ENCODE measurements around the gene CEP72.
"Not testable (repeated sequence)": the region's sequence is repeated elsewhere in the genome, so short reads cannot be mapped to it uniquely, and the experiment has no call there.

The CEP72 gene

GRCh38 chr5:604391-604831 lies 7.7 kb upstream of the CEP72 start:
- TF ChIP-seq CTCF (IDR thresholded peaks at IDR 0.05; ENCODE audit: low read length): no peak
- no peak for TF ChIP-seq EZH2 (IDR thresholded peaks at IDR 0.05; ENCODE audit: borderline replicate concordance, low read length)
- H3K4me2 ChIP-seq (ENCODE audit: low read length): no peak overlapping the region
- no peak overlapping the region for H3K27ac ChIP-seq (ENCODE audit: low read depth, low read length, poor library complexity, severe bottlenecking)
- H3K9me3 ChIP-seq (ENCODE audit: low read length): no peaks in the 10 kb centered on the region
- H3K36me3 ChIP-seq (ENCODE audit: insufficient read depth, low read length): no peaks in the 10 kb centered on the region
- H3K79me2 ChIP-seq (ENCODE audit: insufficient read depth, low read length): no peaks in the 10 kb centered on the region
- no peaks in the 10 kb centered on the region for H3K9me2 ChIP-seq (ENCODE audit: low read depth, low read length)
- peaks cover 9% of the 10 kb centered on the region for H3K4me1 ChIP-seq (ENCODE audit: insufficient read depth, low read length, severe bottlenecking)
- H3K9ac ChIP-seq (ENCODE audit: low read length): no peak overlapping the region
- no peak overlapping the region for H3K4me3 ChIP-seq (ENCODE audit: low read depth, low read length, poor library complexity, severe bottlenecking)
- H3K27me3 ChIP-seq (ENCODE audit: insufficient read depth, low read length): peaks cover 3% of the 10 kb centered on the region; the same call in 1 of the 2 replicates
- H2AFZ ChIP-seq (ENCODE audit: low read length): no peak overlapping the region
- no peaks in the 10 kb centered on the region for H3F3A ChIP-seq (ENCODE audit: insufficient read depth, low read length)
- no peaks in the 10 kb centered on the region for H4K20me1 ChIP-seq (ENCODE audit: insufficient read depth, low read length)

- H3K9ac ChIP-seq (ENCODE audit: low read length): not testable (repeated sequence)
These were observed 7.0 kb upstream of the CEP72 start for GRCh38 chr5:605090-605489.

GRCh38 chr5:606061-606460 lies 6.1 kb upstream of the CEP72 start:
- Histone ChIP-seq H2AFZ (ENCODE audit: low read length) (no peak overlapping the region), H3K79me2 (ENCODE audit: insufficient read depth, low read length) (no peaks in the 10 kb centered on the region), H3K36me3 (ENCODE audit: insufficient read depth, low read length) (no peaks in the 10 kb centered on the region), H3K9ac (ENCODE audit: low read length) (no peak overlapping the region), H3K9me3 (ENCODE audit: low read length) (no peaks in the 10 kb centered on the region), H3K9me2 (ENCODE audit: low read depth, low read length) (no peaks in the 10 kb centered on the region), H3K4me1 (ENCODE audit: insufficient read depth, low read length, severe bottlenecking) (peaks cover 9% of the 10 kb centered on the region), H3K4me2 (ENCODE audit: low read length) (no peak overlapping the region), H3F3A (ENCODE audit: insufficient read depth, low read length) (no peaks in the 10 kb centered on the region), H4K20me1 (ENCODE audit: insufficient read depth, low read length) (no peaks in the 10 kb centered on the region), H3K27me3 (ENCODE audit: insufficient read depth, low read length) (no peaks in the 10 kb centered on the region; the same call in 1 of the 2 replicates), H3K27ac (ENCODE audit: low read depth, low read length, poor library complexity, severe bottlenecking) (no peak overlapping the region), H3K4me3 (ENCODE audit: low read depth, low read length, poor library complexity, severe bottlenecking) (no peak overlapping the region)
- TF ChIP-seq CTCF (IDR thresholded peaks at IDR 0.05; ENCODE audit: low read length): no peak
- TF ChIP-seq EZH2 (IDR thresholded peaks at IDR 0.05; ENCODE audit: borderline replicate concordance, low read length): no peak

More at GRCh38 chr5:605090-605489, 7.0 kb upstream of the CEP72 start:
- not testable (repeated sequence) for H3K27me3 ChIP-seq (ENCODE audit: insufficient read depth, low read length); H3K36me3 ChIP-seq (ENCODE audit: insufficient read depth, low read length); H3K4me1 ChIP-seq (ENCODE audit: insufficient read depth, low read length, severe bottlenecking); H3K9me3 ChIP-seq (ENCODE audit: low read length); H3F3A ChIP-seq (ENCODE audit: insufficient read depth, low read length); H3K4me2 ChIP-seq (ENCODE audit: low read length); H3K27ac ChIP-seq (ENCODE audit: low read depth, low read length, poor library complexity, severe bottlenecking); H4K20me1 ChIP-seq (ENCODE audit: insufficient read depth, low read length); H3K4me3 ChIP-seq (ENCODE audit: low read depth, low read length, poor library complexity, severe bottlenecking); H3K79me2 ChIP-seq (ENCODE audit: insufficient read depth, low read length); H3K9me2 ChIP-seq (ENCODE audit: low read depth, low read length); H2AFZ ChIP-seq (ENCODE audit: low read length)
